B cell (primary cell): ENCODE data around the gene MAN1B1. TPM values are rescaled to one million over a fixed set of nuclear protein-coding genes. Genes with fewer than 3 reads are reported as not detected.
A peak's percentile ranks its signal among the peaks of the same experiment; 100 is the strongest.

Experiments used
- ATAC-seq: fragments of 200-7000 bp; cut with Tn5 transposase; one replicate; pipeline ENCODE4 v1.10.0; 2021; ENCODE audit warnings: low read depth, mild to moderate bottlenecking, moderate number of reproducible peaks, moderate library complexity
- CTCF ChIA-PET: fragments of 350-600 bp; sonication (Branson Sonifier 250); formaldehyde crosslinking; loops from one replicate; lab custom pipeline; 2021; ENCODE audit warnings: antibody characterized with exemption, inconsistent platforms; lab: Charles Lee
- POLR2A ChIA-PET: fragments of 350-600 bp; sonication (Branson Sonifier 250); formaldehyde crosslinking; loops from one replicate; lab custom pipeline; 2021; ENCODE audit warnings: antibody characterized with exemption; lab: Charles Lee
- DNase-seq: peaks from one replicate; pipeline ENCODE4 v3.0.0; 2013
- H2AFZ ChIP-seq: 2 replicates; pipeline ENCODE4 v1.6.1; 2012; ENCODE audit warnings: mild to moderate bottlenecking, low read depth, low read length; ENCODE audit not compliant: insufficient read depth, poor library complexity, severe bottlenecking
- H3K27ac ChIP-seq, 2 donors: 1 replicate in 1 of 2; 2 replicates in 1 of 2; pipeline ENCODE4 v1.5.1; 2012 to 2013; ENCODE audit warnings: low read length in 2 of 2, mild to moderate bottlenecking in 2 of 2, moderate library complexity in 1 of 2
- H3K27me3 ChIP-seq, 4 experiments: fragments of 200-600 bp in 1 of 4; sonication (generic) in 1 of 4; replicated peaks in 1 of 4; 1 replicate in 2 of 4; 2 replicates in 2 of 4; pipeline versions ENCODE4 v1.6.1 to v1.7.0; 2013 to 2016; ENCODE audit warnings: low read length in 3 of 4, mild to moderate bottlenecking in 2 of 4, mixed read lengths in 1 of 4, moderate library complexity in 1 of 4; ENCODE audit not compliant: insufficient read depth in 4 of 4, control insufficient read depth in 3 of 4; ENCODE audit errors: control extremely low read depth in 1 of 4
- H3K36me3 ChIP-seq, 2 experiments: replicated peaks in 1 of 2; 1 replicate in 1 of 2; 2 replicates in 1 of 2; pipeline versions ENCODE4 v1.6.1 to v1.7.1; 2013; ENCODE audit warnings: low read length in 1 of 2; ENCODE audit not compliant: insufficient read depth in 2 of 2, control insufficient read depth in 1 of 2; ENCODE audit errors: control extremely low read depth in 1 of 2, extremely low read depth in 1 of 2
- H3K4me1 ChIP-seq, 2 donors: fragments of 200-600 bp in 1 of 2; sonication (generic) in 1 of 2; 1 replicate in 1 of 2; 2 replicates in 1 of 2; pipeline versions ENCODE4 v1.5.1 to v1.6.1; 2013 to 2017; ENCODE audit warnings: low read length in 2 of 2; ENCODE audit not compliant: control insufficient read depth in 2 of 2, insufficient read depth in 2 of 2
- H3K4me2 ChIP-seq: replicated peaks from 2 replicates; pipeline ENCODE3; 2012; ENCODE audit warnings: mild to moderate bottlenecking, low read depth, low read length; ENCODE audit not compliant: poor library complexity, severe bottlenecking
- H3K4me3 ChIP-seq, 5 experiments: fragments of 200-600 bp in 1 of 5; sonication (generic) in 1 of 5; 1 replicate in 3 of 5; 2 replicates in 2 of 5; pipeline versions ENCODE4 v1.5.1 to v1.7.0; 2011 to 2016; ENCODE audit warnings: low read length in 4 of 5, mild to moderate bottlenecking in 4 of 5, low read depth in 2 of 5, control low read depth in 1 of 5, moderate library complexity in 1 of 5; ENCODE audit not compliant: insufficient read depth in 1 of 5; ENCODE audit errors: control extremely low read depth in 1 of 5, extremely low read depth in 1 of 5
- H3K79me2 ChIP-seq: fragments of 200-600 bp; sonication (generic); one replicate; pipeline ENCODE4 v1.6.0; 2016; ENCODE audit warnings: low read length; ENCODE audit not compliant: control insufficient read depth, insufficient read depth
- H3K9ac ChIP-seq: fragments of 200-600 bp; sonication (generic); 2 replicates; pipeline ENCODE4 v1.6.1; 2017; ENCODE audit warnings: mild to moderate bottlenecking, low read length, moderate library complexity
- H3K9me3 ChIP-seq, 3 donors: one replicate each; pipeline versions ENCODE4 v1.6.1 to v1.7.1; 2013; ENCODE audit warnings: low read length in 2 of 3; ENCODE audit not compliant: control insufficient read depth in 2 of 3, insufficient read depth in 1 of 3; ENCODE audit errors: control extremely low read depth in 1 of 3
- H4K20me1 ChIP-seq: 2 replicates; pipeline ENCODE4 v1.6.0; 2012; ENCODE audit warnings: mild to moderate bottlenecking, low read length; ENCODE audit not compliant: insufficient read depth, control insufficient read depth, poor library complexity, severe bottlenecking
- H3K27ac Mint-ChIP-seq: one replicate; pipeline ENCODE4 v1.8.0; 2021; ENCODE audit warnings: mixed read lengths
- H3K27me3 Mint-ChIP-seq: one replicate; pipeline ENCODE4 v1.8.0; 2021; ENCODE audit warnings: mixed read lengths
- H3K4me1 Mint-ChIP-seq: one replicate; pipeline ENCODE4 v1.8.0; 2021; ENCODE audit warnings: mixed read lengths
- H3K4me3 Mint-ChIP-seq: one replicate; pipeline ENCODE4 v1.8.0; 2021; ENCODE audit warnings: mixed read lengths
- H3K9me3 Mint-ChIP-seq: one replicate; pipeline ENCODE4 v1.8.0; 2022; ENCODE audit warnings: mixed read lengths; ENCODE audit not compliant: insufficient read depth
- CTCF ChIP-seq: fragments of 200-600 bp; IDR thresholded peaks from one replicate; pipeline ENCODE4 v1.8.0; 2022; ENCODE audit warnings: antibody characterized with exemption, mild to moderate bottlenecking
- EZH2 ChIP-seq: IDR thresholded peaks from 2 replicates; pipeline ENCODE4 v1.6.1; 2012; ENCODE audit warnings: borderline replicate concordance, low read depth, mild to moderate bottlenecking, moderate library complexity, low read length; ENCODE audit not compliant: insufficient read depth, poor library complexity, severe bottlenecking
- WGBS: methylation state at CpG from one replicate; pipeline ENCODE4 v1.1.5; 2013; ENCODE audit warnings: missing lambda C conversion rate; ENCODE audit not compliant: insufficient coverage; 5-methylcytosine and 5-hydroxymethylcytosine counted together
- intact Hi-C: fragments of 100-400 bp; cut with micrococcal nuclease; formaldehyde crosslinking; loops from one replicate; pipeline ENCODE4 v1.10.0; 2022
- polyA plus RNA-seq: library from polyadenylated mRNA; depleted of rRNA; stranded (reverse); fragments of >200 nt; gene quantifications from 2 replicates; pipeline ENCODE4 v1.2.3, GENCODE V29; 2012
- total RNA-seq, 2 donors: library from RNA; stranded (reverse); fragments of 120-200 nt in 1 of 2; gene quantifications; 1 replicate in 1 of 2; 2 replicates in 1 of 2; pipeline versions ENCODE4 v1.2.3 to v1.2.4, GENCODE V29; 2013 to 2022

The MAN1B1 gene
- total and polyA plus RNA-seq, 2 donors (not counting 1 experiment from before 2014, with no cell fraction given) = 47.0 to 68.4 TPM

DNA sequence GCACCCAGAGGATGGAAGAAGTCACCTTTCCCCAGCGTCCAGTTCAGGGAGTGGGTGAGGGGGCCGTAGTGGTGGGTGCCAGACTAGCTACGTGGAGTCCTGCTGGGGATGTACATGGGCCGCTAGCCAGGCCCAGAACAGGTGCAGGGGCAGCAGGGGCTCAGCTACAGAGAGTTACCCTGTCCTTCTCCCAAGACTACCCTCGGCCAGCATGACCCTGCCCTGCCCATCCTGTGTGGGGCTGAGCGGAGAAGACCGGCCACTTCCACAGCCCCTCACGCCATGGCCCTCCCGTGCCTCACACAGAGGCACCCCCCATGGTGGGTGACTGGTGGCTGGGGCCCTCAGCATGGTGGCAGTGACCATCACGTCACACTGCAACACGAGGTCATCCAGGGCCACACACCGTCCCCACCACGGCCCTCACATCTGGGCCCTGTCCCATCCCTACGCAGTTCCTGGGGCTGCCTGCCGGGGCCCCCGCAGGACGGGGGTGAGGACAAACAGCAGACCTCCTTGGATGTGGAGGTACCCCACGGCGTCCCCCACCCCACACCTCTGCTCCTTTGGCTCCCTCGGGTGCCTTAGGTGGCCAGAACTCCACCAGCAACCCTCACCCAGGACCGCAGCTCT is 28.7 kb downstream of the MAN1B1 start:
- Histone ChIP-seq H2AFZ (peak overlapping the region; percentile 91), H3K4me2 (peak overlapping the region; percentile 100)

More for the DNA sequence above, 28.7 kb downstream of the MAN1B1 start:
- Histone ChIP-seq H3K79me2 (peaks cover 14% of the 10 kb centered on the region), H3K4me1 (peaks cover 17 to 28% of the 10 kb centered on the region in 2 donors), H4K20me1 (peaks cover 9% of the 10 kb centered on the region), H3K27ac (peak overlapping the region; percentile 55 to 83), H3K36me3 (peaks cover 0 to 22% of the 10 kb centered on the region in 2 experiments), H3K9ac (peak overlapping the region; percentile 76), H3K4me3 (peak overlapping the region in 1 of 5 experiments; percentile 70), H3K27me3 (no peaks in the 10 kb centered on the region), H3K9me3 (no peaks in the 10 kb centered on the region)
- DNase-seq (no peak), ATAC-seq (no peak)
- 89% methylated on average over 21 of the region's 21 CpGs for WGBS
- Mint-ChIP-seq H3K27ac (no peak overlapping the region), H3K9me3 (no peaks in the 10 kb centered on the region), H3K27me3 (no peaks in the 10 kb centered on the region), H3K4me1 (peaks cover 22% of the 10 kb centered on the region), H3K4me3 (peak overlapping the region; percentile 72)
- intact Hi-C loops = loop anchor here (2.0 kb wide), 1 partner anchor 29 kb away; the partner anchor contains the start of gene MAN1B1
- TF ChIP-seq EZH2 = no peak
- no peak for TF ChIP-seq CTCF
- ChIA-PET POLR2A (interaction anchor here (0.6 to 1.3 kb wide), 6 partner anchors 14 to 125 kb away, joined by 3 to 5 read pairs (median 3); partner anchors contain the start of genes ANAPC2, SSNA1 and TUBB4B), CTCF (interaction anchor here (1.0 to 2.0 kb wide), 6 partner anchors 10 to 121 kb away, joined by 3 to 7 read pairs (median 4); partner anchors contain the start of genes RNF224 and SSNA1)
